HepG2 (cell line): ENCODE data around the gene GPSM1. TPM values are rescaled to one million over a fixed set of nuclear protein-coding genes. Genes with fewer than 3 reads are reported as not detected.

Source experiments
- ATAC-seq: fragments of 200-7000 bp; cut with Tn5 transposase; 3 replicates; pipeline ENCODE4 v1.9.1; 2020; ENCODE audit warnings: mild to moderate bottlenecking, moderate library complexity
- BruUV-seq: library from RNA; stranded (reverse); fragments of 400-500 nt; replicated peaks from 2 replicates; lab custom pipeline; 2021; lab: Mats Ljungman, UMichigan
- CTCF ChIA-PET: fragments of 300-600 bp; formaldehyde crosslinking; extraction: SDS; loops from one replicate; lab custom pipeline; 2021; ENCODE audit warnings: low total read pairs, inconsistent platforms, low intra/inter-chr PET ratio; lab: Yijun Ruan, JAX
- POLR2A ChIA-PET: fragments of 350-600 bp; sonication (Branson Sonifier 250); formaldehyde crosslinking; loops from one replicate; lab custom pipeline; 2020; ENCODE audit warnings: antibody characterized with exemption, inconsistent platforms; lab: Yijun Ruan, JAX
- DNase-seq: peaks from one replicate; pipeline ENCODE4 v3.0.0-alpha.2; 2015; ENCODE audit warnings: low spot score
- FAIRE-seq: peaks from 3 replicates; lab custom pipeline; 2011; peaks lifted over from hg19 to GRCh38; lab: Jason Lieb, UNC
- H2AFZ ChIP-seq: one replicate; pipeline ENCODE4 v1.6.1; 2011; ENCODE audit warnings: low read length, inconsistent platforms
- H3K27ac ChIP-seq: fragments of 300-600 bp; 3 replicates; pipeline ENCODE4 v1.8.0; 2011; ENCODE audit warnings: mixed run types, mild to moderate bottlenecking, mixed read lengths, low read length, inconsistent platforms; ENCODE audit not compliant: insufficient read depth; ENCODE audit errors: extremely low read length
- H3K27me3 ChIP-seq, 2 experiments: fragments of 200-600 bp in 1 of 2; 2 replicates in 1 of 2; 3 replicates in 1 of 2; pipeline versions ENCODE4 v1.6.0 to v1.8.0; 2011; ENCODE audit warnings: low read length in 2 of 2, mild to moderate bottlenecking in 2 of 2, moderate library complexity in 2 of 2, inconsistent platforms in 1 of 2; ENCODE audit not compliant: insufficient read depth in 2 of 2, control insufficient read depth in 1 of 2
- H3K36me3 ChIP-seq, 2 experiments: fragments of 200-600 bp in 1 of 2; replicated peaks in 1 of 2; 2 replicates in 1 of 2; 3 replicates in 1 of 2; pipeline versions ENCODE4 v1.5.1 to v1.8.0; 2011; ENCODE audit warnings: low read length in 2 of 2, inconsistent platforms in 1 of 2; ENCODE audit not compliant: insufficient read depth in 2 of 2, control insufficient read depth in 1 of 2
- H3K4me1 ChIP-seq: 2 replicates; pipeline ENCODE4 v1.5.1; 2012; ENCODE audit warnings: low read length, inconsistent platforms; ENCODE audit not compliant: insufficient read depth
- H3K4me2 ChIP-seq: 2 replicates; pipeline ENCODE4 v1.6.0; 2011; ENCODE audit warnings: low read depth, low read length, inconsistent platforms
- H3K4me3 ChIP-seq, 3 experiments: fragments of 200-600 bp in 1 of 3; sonication (generic), shearing (Covaris generic) in 1 of 3; replicated peaks in 1 of 3; 2 replicates each; pipeline ENCODE4 v1.5.1; 2011 to 2016; ENCODE audit warnings: low read length in 3 of 3, inconsistent platforms in 2 of 3, low read depth in 2 of 3, mild to moderate bottlenecking in 2 of 3, control low read depth in 1 of 3, mixed read lengths in 1 of 3; ENCODE audit not compliant: insufficient read depth in 1 of 3
- H3K79me2 ChIP-seq: one replicate; pipeline ENCODE4 v1.6.1; 2011; ENCODE audit warnings: low read length, inconsistent platforms; ENCODE audit not compliant: insufficient read depth
- H3K9ac ChIP-seq: 2 replicates; pipeline ENCODE4 v1.6.0; 2011; ENCODE audit warnings: mild to moderate bottlenecking, low read depth, low read length, inconsistent platforms; ENCODE audit not compliant: insufficient read depth
- H3K9me3 ChIP-seq: 2 replicates; pipeline ENCODE4 v1.5.1; 2012; ENCODE audit warnings: mild to moderate bottlenecking, low read length
- H4K20me1 ChIP-seq: 2 replicates; pipeline ENCODE4 v1.6.0; 2011; ENCODE audit warnings: inconsistent platforms, mild to moderate bottlenecking, low read length, moderate library complexity; ENCODE audit not compliant: insufficient read depth
- KAT7 ChIP-seq: IDR thresholded peaks from 2 replicates; pipeline ENCODE4 v1.6.1; 2018; ENCODE audit warnings: borderline replicate concordance, missing compliant biosample characterization
- KDM5A ChIP-seq: fragments of 200-600 bp; sonication (generic); IDR thresholded peaks from 2 replicates; pipeline ENCODE4 v1.7.0; 2018; ENCODE audit warnings: antibody characterized with exemption, mild to moderate bottlenecking, low read length, borderline replicate concordance
- STAT5B ChIP-seq: sonication (generic); formaldehyde crosslinking; IDR thresholded peaks from 2 replicates; pipeline ENCODE4 v1.4.0; 2020; ENCODE audit warnings: missing genetic modification reagents
- ZFP62 ChIP-seq: sonication (generic); formaldehyde crosslinking; IDR thresholded peaks from 2 replicates; pipeline ENCODE4 v1.4.0; 2020; ENCODE audit warnings: missing genetic modification reagents
- ZNF20 ChIP-seq: sonication (generic); formaldehyde crosslinking; IDR thresholded peaks from 2 replicates; pipeline ENCODE4 v1.4.0; 2020; ENCODE audit warnings: mild to moderate bottlenecking, moderate library complexity, missing genetic modification reagents
- ZNF407 ChIP-seq: sonication (generic); formaldehyde crosslinking; IDR thresholded peaks from one replicate; pipeline ENCODE4 v1.5.1; 2020; ENCODE audit warnings: mild to moderate bottlenecking, missing genetic modification reagents; ENCODE audit errors: not compliant biosample characterization
- ZNF574 ChIP-seq: sonication (generic); formaldehyde crosslinking; IDR thresholded peaks from 2 replicates; pipeline ENCODE4 v1.4.0; 2020; ENCODE audit warnings: missing genetic modification reagents
- ZNF704 ChIP-seq: sonication (generic); formaldehyde crosslinking; IDR thresholded peaks from 2 replicates; pipeline ENCODE4 v1.8.1; 2023; ENCODE audit warnings: mild to moderate bottlenecking, inconsistent platforms, moderate library complexity, missing genetic modification reagents, borderline replicate concordance
- ZNF83 ChIP-seq: sonication (generic); formaldehyde crosslinking; IDR thresholded peaks from 2 replicates; pipeline ENCODE4 v1.4.0; 2020; ENCODE audit warnings: missing genetic modification reagents, mild to moderate bottlenecking, borderline replicate concordance
- WGBS: methylation state at CpG from one replicate; pipeline ENCODE4 v1.1.6; 2017; ENCODE audit warnings: low lambda C conversion rate; 5-methylcytosine and 5-hydroxymethylcytosine counted together
- in situ Hi-C: cut with HindIII; loops from 2 replicates; pipeline ENCODE4 v1.10.0; 2017; ENCODE audit warnings: low pct_unique_long_range_greater_than_20kb; ENCODE audit not compliant: extremely low pct_ligation_motif_present
- intact Hi-C: fragments of 100-400 bp; cut with micrococcal nuclease; formaldehyde crosslinking; loops from one replicate; pipeline ENCODE4 v1.10.0; 2022; ENCODE audit not compliant: unreplicated experiment
- polyA plus RNA-seq, 8 experiments: library from polyadenylated mRNA; depleted of rRNA in 3 of 8; stranded (reverse) in 7 of 8; unstranded in 1 of 8; fragments of >200 nt; fragmentation: Illumina TruSeq in 4 of 8; extraction: Trizol in 4 of 8; gene quantifications; 2 replicates each; pipeline versions ENCODE4 v1.2.1 to v1.2.3, GENCODE V29; 2011 to 2016; ENCODE audit warnings: low read depth in 4 of 8, missing spikeins in 1 of 8, mixed read lengths in 1 of 8; ENCODE audit not compliant: insufficient read depth in 1 of 8
- total RNA-seq, 5 experiments: library from RNA; depleted of rRNA; stranded (reverse); fragments of >200 nt; fragmentation: Illumina TruSeq; extraction: Trizol; gene quantifications; 2 replicates each; pipeline ENCODE4 v1.2.3, GENCODE V29; 2016; ENCODE audit warnings: low read depth in 1 of 5

GPSM1 gene
- total and polyA plus RNA-seq, 2 of the 13 experiments (the other 11 are each of a cell fraction or from before 2014, with no cell fraction given), result 1.0 to 2.4 TPM

- Histone ChIP-seq H3K27ac (no peak overlapping the region), H3K27me3 (peaks cover 19 to 61% of the 10 kb centered on the region in 2 experiments; a peak in 4 of 5 replicates), H3K36me3 (no peaks in the 10 kb centered on the region), H3K9ac (no peak overlapping the region), H2AFZ (no peak overlapping the region), H3K79me2 (no peaks in the 10 kb centered on the region)
- CTCF ChIA-PET, result no interaction called here
- intact Hi-C loops, result no loop called here
- BruUV-seq, result no TSS peak
- no peak for TF ChIP-seq KAT7 (CRISPR knock-in tag)
- TF ChIP-seq ZNF704, result no peak
- TF ChIP-seq STAT5B (CRISPR knock-in tag), result no peak
- TF ChIP-seq ZNF407 (CRISPR knock-in tag), result no peak
- no peak for TF ChIP-seq ZNF20 (CRISPR knock-in tag)
- TF ChIP-seq KDM5A, result no peak
- no peak for TF ChIP-seq ZNF83 (CRISPR knock-in tag)
- no peak for TF ChIP-seq ZFP62 (CRISPR knock-in tag)
- no peak for TF ChIP-seq ZNF574 (CRISPR knock-in tag)
- TF ChIP-seq, all 625 proteins: peak for 0
- Histone ChIP-seq H3K9me3 (no peaks in the 10 kb centered on the region), H3K4me1 (peaks cover 43% of the 10 kb centered on the region), H4K20me1 (no peaks in the 10 kb centered on the region), H3K4me2 (no peak overlapping the region), H3K4me3 (no peak overlapping the region)
- POLR2A ChIA-PET, result no interaction called here
- FAIRE-seq, result no peak
- no peak for DNase-seq
- 25% methylated on average over 9 of the region's 15 CpGs for WGBS
- in situ Hi-C loops, result loop anchor here (25.0 kb wide), 1 partner anchor 306 kb away; no protein-coding TSS in a partner anchor
- no peak for ATAC-seq
Measured at GRCh38 chr9:136331030-136331429, 3.7 kb downstream of the GPSM1 start.
